HG03039 (cell line): ENCODE data around the gene DNAJB12.
"Not testable (repeated sequence)": the region's sequence is repeated elsewhere in the genome, so short reads cannot be mapped to it uniquely, and the experiment has no call there.

Experiments
- ATAC-seq: cut with Tn5 transposase; IDR thresholded peaks from one replicate; pipeline ENCODE4 v1.9.1; 2021; ENCODE audit warnings: mild to moderate bottlenecking, moderate library complexity; ENCODE audit not compliant: unreplicated experiment

Gene DNAJB12

DNA sequence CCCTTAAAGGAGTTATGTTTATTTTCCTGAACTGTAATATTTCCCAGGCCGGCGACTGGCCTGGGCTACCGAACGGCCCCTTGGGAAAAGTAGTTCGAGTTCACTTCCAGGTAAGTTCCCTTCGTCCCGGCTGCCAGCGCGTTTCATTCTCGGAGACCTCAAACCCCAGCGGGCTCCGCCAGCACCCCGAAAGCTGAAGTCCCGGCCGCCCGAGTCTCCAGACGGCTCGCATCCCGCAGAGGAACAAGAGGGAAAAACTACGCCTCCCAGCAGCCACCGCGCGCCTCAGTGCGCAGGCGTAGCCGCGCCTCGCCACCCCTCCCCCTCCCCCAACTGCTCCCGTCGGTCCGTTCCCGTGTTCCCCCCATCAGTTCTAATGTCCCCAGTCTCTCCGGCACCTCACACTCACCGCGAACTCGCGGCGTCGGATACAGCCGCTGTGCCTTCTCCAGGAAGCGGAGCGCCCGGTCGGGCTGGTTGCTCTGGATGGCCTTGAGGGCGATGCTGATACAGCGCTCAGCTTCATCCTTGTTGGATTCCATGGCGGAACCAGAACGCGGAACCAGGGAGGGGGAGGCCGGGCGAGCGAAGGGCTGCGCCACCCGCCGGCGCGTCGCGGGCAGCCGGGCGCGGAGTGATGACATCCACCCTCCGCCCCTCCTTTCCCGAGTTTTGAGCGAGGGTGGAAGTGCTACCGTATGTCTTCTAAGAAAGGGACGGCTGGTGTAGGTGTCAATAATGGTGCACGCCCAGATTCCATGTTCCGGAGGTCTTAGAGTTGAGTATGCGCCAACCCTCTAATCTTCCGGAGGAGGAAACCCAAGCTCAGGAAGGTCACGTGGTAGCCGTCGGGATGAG lies at the start of gene DNAJB12:
Gene DNAJB12 (minus strand): TSS at position 564 of the 858 bp plus-strand sequence. CDS start 22 bp downstream, at position 542.
- ATAC-seq, result peak; percentile 65

DNA sequence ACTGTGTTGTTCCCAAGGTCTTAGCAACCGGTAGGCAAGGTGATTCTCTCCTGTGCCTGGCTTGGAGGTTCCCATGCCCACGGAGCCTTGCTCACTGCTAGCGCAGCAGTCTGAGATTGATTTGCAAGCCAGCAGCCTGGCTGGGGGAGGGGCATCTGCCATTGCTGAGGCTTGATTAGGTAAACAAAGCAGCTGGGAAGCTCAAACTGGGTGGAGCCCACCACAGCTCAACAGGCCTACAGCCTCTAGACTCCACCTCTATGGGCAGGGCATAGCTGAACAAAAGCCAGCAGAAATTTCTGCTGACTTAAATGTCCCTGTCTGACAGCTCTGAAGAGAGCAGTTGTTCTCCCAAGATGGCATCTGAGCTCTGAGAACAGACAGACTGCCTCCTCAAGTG lies 40.9 kb upstream of the DNAJB12 start:
- ATAC-seq, result not testable (repeated sequence)

DNA sequence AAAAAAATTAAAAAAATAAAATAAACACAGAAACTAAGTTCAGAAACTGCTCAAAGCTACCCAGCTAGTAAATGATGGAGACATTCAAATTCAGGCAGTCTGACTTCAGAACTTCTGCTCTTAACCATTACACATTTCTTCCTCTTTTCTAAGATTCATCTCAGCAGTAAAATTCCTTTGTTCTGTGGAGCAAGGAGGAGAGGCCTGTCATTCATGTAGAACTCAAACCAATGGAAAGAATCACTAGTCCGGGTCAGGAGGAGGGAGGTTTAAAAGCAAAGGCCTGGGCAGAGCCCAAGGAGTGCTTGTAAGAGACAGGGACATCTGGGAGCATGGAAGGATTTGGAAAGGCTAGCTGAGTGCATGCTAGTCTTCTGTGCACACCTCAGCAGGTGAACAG lies 37.9 kb upstream of the DNAJB12 start:
- ATAC-seq, result no peak

DNA sequence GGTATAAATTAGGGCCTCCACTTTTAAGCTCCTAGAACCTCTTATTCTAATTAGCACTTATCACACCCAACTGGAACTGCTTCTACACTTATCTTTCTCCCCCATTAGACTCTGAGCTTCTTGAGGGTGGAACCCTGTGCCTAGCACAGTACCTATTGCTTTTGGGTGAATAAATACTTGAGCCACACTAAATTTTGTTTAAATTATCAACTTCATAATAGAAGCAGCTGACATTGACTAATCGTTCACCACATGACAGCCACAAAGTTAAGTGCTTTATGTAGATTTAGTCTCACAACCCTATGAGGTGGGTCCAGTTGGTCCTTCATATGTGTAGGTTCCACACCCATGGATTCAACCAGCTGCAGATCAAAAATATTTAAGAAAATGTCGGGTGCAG lies 36.0 kb upstream of the DNAJB12 start:
- no peak for ATAC-seq

DNA sequence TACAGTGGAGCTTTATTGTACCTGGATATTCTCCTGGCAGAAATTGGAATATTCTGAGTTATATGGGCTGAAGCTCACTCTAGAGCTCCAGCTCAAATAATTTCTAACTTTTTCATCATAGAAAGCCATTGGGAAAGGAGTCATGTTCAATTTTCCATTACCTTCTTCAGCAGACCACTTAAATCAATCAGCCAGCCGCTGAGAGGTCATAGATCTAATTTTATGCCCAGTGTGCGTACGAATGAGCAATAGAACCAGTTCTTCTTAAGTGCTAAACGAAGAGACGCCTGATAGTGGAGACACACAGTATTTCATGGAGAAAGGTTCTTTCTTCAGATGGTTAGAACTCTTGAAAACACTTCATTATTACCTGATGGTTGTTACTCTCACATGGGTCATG lies 35.0 kb upstream of the DNAJB12 start:
- no peak for ATAC-seq

DNA sequence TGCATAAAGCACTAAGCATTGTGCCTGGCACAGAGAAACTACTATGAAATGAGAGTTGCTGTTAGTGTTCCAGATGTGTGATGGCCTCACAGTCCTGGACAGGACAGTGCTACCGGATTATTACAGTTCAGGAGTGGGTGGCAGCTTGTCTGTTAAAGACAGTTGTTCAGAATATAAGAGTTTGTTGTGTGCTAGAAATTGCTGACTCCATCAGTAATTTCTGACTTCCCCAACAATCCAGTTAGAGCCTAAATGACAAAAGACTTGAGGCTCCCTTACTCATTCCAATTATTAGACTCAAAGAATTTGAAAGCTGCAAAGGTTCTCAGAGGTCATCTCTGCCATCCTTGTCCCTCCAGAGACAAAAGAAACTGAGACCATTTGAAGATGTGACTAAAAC lies 34.3 kb upstream of the DNAJB12 start:
- ATAC-seq, result no peak

DNA sequence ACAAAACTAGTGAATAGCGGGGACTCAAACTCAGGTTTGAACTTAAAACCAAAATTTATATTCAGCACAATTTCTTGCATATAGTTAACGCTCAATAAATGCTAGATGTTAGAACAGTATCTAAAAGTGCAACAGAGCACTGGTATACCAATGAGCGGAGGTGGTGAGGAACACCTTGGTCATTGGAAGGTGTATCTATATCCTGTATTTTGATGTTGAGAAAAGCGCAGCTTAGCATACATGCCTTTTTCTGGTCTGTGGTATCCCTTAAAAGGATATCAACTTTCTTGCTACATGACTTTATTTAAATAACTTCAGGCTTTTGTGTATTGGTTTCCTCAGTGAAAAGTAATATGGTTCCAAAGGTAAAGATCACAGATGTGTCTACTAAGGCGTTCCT lies 33.3 kb upstream of the DNAJB12 start:
- ATAC-seq, result no peak

DNA sequence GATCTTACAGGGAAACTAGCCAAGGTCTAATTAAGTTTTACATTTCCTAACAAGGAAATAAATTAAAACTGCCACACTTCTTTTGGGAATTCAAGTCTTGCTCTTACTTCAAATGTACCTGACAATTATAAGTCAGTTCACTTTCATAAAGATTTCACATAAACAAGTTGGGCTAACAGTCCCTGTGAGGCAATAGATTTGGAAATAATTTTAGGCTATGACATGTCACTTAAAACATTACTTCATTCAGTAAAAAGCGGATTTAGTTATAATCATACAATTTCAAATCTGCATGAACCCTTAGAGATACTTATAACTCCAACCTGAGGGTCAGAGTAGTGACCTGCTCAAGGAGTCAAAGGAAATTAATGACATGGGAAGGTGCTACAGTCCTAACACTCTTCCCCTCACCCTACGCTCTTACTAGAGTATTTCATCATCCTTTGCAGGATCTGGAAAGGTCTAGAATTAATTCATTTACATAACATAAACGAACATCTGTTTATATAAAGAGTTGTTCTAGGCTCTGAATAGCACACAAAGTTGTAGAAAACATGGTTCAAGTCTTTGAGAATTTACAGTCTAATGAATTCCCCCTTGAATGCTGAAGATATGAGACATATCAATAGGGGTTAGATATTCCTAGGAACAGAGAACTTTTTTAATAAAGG lies 32.3 kb upstream of the DNAJB12 start:
- no peak for ATAC-seq

DNA sequence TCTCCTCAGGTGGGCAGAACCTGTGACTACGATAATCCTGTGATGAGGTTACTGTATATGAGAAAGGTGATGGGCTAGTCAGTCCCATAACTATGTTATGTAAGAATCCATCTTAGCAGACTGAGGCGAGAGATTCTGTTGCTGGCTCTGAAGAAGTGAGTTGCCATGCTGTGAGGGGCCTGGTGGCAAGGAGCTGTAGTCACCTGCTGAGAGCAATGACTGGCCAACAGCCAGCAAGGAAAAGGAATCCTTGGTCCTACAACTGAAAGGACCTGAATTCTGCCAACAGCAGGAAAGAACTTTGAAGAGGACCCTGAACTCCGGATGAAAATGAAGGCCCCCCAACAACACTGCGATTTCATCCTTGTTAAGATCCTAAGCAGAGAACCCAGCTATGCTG lies 31.0 kb upstream of the DNAJB12 start:
- ATAC-seq, result no peak

DNA sequence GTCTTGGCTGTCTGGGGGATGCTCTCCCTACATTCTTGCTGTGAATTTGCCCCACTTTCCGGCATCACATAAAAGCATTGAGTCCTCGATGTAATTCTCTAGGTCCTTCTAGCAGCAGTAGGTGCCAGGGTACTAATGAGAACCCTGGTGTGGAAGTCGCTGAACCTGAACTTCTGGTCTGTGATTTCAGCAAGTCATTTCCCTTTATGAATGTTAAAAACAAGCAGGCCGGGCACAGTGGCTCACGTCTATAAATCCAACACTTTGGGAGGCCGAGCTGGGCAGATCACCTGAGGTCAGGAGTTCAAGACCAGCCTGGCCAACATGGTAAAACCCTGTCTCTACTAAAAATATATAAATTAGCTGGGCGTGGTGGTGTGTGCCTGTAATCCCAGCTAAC lies 30.3 kb upstream of the DNAJB12 start:
- not testable (repeated sequence) for ATAC-seq

DNA sequence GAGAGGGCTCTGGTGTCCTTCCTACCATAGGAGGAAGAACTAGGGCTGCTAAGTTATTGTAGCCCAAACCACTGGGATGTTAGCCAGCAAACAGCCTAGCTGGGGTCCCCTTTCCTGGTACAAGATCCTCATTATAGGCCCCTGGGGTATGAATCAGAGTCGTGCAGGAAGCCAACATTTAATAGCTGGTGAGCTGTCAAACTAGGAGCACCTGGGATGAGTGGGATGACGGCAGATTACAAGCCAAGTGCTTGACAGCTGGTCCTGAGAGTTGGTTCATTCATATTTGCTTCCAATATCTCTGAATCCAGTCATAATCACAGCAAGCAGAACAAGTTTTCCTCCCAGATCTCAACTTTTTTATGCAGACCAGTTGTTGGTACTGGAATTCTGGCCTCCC lies 25.1 kb upstream of the DNAJB12 start:
- no peak for ATAC-seq

DNA sequence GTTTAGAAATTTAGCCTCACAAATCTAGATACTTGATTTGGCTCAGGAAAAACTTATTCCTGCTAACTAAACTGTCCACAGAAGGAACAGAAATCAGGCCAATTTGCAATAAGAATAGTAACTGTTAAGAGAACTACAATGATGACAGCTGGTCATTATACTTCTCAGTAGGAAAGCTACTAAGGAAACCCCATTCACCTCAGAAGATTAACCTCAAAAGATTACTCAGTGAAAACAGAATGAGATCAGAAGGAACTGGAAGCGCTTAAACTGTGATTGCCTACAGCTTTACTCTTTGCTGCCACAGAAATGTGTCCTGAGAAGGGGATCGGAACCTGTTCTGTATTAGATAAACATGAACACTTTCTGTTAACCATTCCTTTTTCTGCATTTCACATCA lies 24.3 kb upstream of the DNAJB12 start:
- ATAC-seq, result no peak

DNA sequence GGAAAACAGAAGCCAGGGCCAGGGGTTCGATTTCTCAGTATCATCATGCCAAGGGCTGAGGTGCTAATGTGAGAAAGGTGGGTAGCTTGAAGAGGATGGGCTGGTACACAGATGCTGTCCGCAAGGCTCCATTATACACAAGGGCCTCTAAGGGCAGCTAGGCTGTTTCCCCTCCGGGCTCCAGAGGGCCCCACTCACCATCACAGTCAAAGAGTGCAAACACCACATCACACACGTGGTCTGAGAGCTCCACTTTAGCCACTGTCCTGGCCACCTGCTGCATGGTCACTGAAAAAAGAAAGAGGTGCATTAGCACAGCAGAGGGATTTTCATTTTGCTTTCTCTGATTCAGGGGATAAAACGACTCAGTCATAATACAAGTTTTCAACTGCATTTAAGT lies 20.9 kb upstream of the DNAJB12 start:
- ATAC-seq, result no peak

DNA sequence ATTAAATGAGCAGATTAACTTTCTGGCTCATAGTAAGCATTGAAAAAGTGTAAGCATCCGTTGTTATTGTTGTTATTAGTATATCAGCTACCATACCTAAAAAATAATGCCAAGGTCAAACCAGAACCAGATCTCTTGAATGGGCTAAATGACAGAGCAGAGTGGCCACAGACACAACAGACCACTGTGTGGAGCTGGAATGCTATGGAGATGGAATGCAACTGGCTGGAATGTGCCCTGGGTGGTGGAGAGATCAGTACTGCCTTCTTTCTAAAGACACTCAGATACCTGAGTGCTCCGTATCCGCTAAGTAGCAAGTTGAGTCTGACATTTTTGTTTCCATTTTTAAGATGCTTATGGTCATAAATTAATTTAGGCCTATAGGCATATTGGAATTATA lies 20.5 kb upstream of the DNAJB12 start:
- no peak for ATAC-seq

DNA sequence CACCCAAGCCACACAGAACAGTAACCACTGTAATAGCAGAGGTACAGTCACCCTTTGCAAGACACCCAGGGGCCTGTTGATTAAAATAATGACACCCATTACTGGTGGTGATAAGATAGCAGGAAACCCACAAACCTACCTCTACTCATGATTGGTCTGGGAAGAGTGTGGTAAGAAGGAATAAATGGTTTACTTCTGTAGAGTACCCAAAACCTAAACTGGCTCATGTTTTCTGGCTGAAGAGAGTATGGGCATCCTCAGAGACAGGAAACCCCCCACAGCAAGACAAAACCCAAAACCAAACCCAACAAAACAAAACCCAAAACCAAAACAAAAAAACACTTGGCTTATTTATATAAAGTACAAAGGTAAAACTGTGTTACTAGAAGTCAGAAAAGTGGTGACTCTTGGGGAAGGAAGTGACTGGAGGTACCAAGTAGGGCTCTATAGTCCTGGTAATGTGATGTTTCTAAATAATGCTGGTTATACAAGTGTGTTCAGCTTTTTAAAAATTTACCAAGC lies 15.5 kb upstream of the DNAJB12 start:
- ATAC-seq, result no peak

DNA sequence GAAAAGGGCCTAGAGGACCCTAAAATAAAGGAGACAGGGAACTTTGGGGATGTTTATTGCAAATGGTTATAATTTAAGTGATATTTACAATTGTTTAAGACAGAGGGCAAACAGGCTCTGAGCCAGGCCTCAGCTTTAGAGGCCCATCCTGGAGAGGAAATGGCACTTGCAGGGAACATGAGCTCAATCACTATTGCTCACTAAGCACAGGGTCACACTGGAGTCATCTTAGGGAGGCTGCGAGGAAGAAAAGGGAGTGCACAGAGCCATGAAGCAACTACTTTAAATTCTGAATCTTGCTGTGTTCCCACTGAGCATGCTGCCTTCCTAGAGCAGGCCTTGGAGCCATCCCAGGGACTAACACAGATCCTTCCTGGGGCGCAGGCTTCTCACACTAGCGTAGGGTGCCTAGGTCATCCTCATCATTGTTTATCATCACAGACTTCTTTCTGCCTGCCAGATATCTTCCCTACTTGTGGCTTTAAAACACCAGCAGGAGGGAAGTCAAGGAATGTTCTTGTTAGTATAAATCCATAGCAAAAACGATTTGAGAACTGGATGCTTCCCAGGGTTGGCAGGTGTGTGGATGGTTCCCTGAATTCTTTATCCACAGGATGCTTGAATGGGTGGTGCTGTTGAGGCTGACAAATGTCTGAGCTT lies 12.7 kb upstream of the DNAJB12 start:
- ATAC-seq, result no peak

DNA sequence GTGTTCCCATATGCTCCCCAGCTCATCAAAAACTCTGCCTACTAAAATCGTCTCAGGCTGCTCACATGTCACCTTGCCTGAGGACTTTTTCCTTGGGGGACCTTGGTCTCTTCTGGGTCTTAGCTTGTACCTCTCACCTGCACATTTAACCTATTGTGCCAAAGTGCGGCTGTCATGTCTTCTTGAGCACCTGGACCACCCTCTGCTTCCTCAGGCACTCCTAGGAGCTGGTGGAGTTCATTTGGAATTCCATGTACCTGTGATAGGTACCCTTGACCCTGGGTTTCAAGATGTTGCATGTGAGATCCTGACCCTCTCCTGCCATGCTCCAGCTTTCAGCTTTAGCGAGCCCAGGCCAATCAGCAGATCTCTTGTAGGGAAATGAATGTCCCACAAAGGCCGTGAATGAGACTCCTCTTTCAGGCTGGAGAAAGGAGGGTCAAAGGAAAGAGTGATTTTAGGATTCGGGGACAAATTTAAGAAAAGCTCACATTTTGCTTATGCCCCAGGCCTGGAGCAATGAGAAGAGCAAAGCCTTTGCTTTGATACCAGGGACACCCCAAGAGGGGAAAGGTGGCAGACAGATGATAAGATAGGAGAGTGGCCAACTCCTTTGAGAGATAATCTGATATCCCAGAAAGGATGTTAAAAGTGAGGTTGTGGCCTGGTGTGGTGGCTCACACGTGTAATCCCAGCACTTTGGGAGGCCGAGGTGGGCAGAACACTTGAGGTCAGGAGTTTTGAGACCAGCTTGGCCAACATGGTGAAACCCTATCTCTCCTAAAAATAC lies 10.6 kb upstream of the DNAJB12 start:
- ATAC-seq, result no peak

DNA sequence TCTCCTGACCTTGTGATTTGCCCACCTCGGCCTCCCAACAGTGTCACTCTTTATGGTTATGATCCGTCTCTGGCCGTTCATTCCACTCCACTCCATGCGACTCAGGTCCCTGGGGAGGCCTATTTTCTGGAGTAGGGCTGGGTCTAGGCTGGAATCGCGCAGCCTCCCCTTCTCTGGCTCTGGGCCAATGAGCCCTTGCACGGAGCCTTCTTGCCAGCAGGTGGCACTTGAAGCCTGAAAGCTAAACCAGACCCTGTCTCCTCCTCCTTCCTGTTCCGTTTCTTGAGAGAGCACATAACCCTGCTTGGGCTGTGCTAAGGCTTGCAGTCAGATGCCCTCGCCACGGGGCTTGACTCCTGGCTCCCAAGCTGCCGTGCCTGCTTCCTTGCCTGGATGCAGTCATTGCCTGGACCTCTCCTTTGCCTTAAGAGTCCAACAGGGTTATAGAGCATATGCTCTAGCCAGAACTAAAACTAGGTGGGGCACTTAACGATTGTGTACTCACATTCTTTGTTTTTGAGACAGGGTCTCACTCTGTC lies 9.6 kb upstream of the DNAJB12 start:
- peak; percentile 85 for ATAC-seq

DNA sequence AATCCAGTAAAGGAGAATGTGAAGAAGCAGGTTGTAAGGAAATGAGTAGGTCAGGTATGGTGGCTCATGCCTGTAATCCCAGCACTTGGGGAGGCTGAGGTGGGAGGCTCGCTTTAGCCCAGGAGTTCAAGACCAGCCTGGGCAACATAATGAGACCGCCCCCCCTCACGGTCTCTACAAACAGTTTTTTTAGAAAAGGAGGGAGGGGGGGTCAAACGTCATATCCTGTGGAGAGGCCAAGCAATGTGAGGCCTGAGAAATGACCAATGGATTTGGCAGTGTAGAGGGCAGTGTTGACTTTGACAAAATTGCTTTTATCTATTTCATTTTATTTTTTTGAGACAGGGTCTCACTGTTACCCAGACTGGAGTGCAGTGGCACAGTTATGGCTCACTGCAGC lies 2.3 kb upstream of the DNAJB12 start:
- no peak for ATAC-seq

DNA sequence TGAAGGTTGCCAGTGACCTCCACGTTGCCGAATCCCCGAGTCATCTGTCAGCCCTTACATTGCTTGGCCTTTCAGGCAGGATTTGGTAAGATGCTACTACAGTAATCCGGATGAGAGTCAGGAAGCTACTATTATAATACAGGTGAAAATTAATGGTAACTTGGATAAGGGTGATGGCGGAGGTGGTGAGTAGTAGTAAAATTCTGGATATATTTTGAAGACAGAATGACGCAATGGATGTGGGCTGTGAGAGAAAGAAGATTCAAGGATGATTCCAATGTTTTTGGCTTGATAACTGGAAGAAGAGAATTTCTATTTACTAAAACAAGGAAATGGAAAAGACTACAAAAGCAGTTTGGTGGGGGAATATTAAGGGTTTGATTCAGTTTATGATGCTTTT lies 1.4 kb upstream of the DNAJB12 start:
- no peak for ATAC-seq

DNA sequence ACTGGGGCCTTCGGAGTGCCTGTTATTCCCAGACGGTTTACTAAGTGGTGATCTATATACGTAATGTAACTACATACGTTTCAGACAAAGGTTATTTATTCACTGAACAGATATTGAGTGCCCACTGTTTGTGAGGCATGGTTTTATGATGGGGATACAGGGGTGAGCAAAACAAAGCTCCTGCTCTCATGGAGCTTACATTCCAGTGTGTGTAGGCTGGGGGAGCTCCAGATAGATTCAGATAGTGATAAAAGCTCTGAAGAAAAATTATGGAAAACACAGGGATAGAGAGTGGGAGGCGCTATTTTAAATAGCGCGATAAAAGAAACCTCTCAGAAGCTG lies 466 bp upstream of the DNAJB12 start:
- no peak for ATAC-seq
